Dedifferentiated amniotic fluid mesenchymal stem cell (primary cell): ENCODE data around the gene AKR1A1.
A peak's percentile ranks its signal among the peaks of the same experiment; 100 is the strongest.
"Not testable (repeated sequence)": the region's sequence is repeated elsewhere in the genome, so short reads cannot be mapped to it uniquely, and the experiment has no call there.

Experiments used
- DNase-seq: peaks from one replicate; pipeline ENCODE4 v3.0.0-alpha.2; 2016; ENCODE audit errors: extremely low spot score

AKR1A1 gene

DNA sequence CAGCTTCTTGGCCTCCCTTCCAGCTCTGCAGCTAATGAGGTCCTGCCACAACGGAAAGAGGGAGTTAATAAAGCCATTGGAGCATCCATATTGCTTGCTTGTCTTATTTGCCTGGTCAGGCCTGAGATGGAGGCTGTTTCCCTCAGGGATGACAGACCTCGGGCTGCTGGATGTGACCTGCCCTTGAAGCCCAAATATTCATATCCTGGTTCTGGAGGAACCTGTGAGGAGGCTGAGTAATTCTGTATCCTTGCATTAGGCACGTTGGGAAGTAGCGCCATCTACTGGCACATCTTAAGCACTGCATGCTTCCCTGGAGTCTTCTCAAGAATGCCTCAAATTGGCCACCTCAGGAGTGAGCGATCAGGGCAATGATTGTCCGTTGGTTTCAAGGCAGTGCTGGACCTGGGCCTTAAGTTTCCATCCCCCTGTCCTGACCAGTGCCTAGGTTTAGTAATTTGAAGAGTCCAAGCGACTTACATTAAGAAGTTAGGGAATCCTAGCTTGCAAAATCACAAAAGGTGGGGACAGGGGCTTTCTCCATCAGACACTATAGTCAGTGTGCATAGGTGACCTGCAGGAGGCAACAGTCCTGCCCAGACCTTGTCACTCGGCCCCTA, 19.4 kb downstream of the AKR1A1 start:
- peak; percentile 78 for DNase-seq

DNA sequence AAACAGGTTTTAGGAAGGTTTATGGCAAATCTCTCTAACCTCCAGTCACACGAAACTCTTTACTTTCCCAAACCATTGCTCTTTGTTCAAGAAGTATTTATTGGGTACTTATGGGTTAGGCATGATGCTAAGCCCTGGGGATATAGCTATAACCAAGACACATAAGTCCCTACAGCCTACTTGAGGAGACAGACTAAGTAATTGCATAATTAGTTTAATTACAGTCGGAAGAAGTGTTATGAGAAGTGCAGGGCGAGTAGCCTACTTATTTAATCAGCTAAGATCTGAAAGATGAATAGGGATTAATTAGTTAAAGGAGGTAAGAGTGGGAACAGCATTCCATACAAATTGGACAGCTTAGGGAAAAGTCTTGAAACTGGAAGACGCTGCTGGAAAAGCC, 20.0 kb downstream of the AKR1A1 start:
- DNase-seq = no peak

DNA sequence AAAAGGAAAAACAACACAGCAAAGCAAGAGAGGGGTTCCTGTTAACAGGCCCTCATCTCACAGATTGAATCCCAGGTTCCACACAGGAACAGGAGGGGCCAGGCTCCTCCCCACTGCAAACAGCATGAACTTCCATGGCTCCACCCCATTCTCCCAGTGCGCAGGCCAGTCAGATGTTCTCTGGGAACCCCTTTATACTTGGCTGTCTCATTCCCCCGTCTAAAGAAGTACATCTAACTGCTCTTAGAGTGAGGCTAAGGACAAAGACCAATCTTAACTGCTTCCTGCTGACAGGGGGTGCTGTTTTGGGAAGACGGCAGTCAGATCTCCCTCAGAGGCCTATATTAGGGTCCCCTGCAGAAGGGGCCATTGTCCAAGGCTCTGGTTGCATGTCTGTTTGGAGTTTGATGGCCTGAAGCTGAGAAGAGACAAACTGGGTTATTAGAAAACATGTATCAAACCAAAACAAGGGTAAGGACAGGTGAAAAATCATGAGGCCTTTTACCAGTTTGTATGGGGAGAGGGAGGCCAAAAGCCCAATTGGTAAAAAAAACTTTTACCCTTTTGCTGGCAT, 22.7 kb downstream of the AKR1A1 start:
- DNase-seq = no peak

DNA sequence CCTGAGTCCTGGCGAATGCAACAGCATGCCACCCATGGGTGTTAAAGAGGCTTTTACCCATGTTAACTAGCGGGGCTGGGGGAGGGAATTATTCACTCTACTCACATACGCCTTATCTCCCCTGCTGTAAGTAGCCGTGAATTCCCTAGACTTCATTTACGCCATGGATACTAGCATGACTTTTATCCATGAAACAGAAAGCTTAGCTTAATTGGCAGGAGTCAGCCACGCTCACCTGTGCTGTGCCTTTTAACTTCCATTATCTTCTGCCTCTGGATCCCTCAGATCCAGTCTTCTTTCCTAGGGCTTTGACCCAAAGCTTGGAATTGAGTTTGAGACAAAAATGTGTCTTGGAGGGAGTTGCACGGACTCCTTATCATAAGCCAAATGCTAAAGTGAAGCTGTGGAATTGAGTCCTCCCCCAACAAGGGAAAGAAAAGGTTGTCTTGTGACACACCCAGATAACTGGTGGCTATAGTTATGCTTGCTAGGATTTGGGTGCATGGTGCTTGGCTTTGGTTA, 23.5 kb downstream of the AKR1A1 start:
- DNase-seq = no peak

GRCh38 chr1:45583264-45583665, 32.6 kb downstream of the AKR1A1 start:
- peak; percentile 98 for DNase-seq

DNA sequence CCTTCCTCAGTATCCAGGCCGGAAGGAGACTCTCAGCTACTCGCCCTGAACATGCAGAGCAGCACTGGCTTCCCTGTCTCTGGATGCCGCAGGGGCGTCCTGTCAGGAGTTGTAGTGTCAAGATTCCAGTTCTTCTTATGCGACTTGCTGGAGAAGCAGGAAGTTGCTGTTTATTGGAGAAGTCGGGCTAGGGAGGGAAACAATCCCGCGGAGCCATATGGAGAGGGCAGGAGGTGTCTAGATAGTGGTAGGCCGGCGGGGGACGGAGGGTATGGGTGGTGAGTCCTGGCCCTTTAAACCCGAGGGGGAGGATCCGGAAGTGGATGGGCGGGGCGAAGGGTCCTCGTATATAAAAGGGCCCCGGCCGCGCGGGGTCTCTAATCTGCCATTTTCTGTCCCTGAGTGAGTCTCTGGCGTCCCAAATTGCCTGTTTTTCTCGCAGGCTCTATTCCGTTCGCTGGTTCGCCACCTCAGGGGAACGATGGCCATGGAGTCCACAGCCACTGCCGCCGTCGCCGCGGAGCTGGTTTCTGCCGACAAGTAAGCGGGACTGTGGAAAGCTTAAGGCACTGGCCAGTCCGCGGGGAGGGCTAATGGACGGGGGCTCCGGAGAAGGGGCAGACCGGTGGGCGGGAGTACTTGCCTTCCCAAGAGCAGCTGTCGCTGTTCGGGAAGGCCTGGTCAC, 33.2 kb downstream of the AKR1A1 start, which contains the start of gene NASP:
Gene NASP (plus strand): TSS at position 376 of the 685 bp plus-strand sequence. CDS start 106 bp downstream, at position 482.
- peak; percentile 71 for DNase-seq

GRCh38 chr1:45584351-45585109, 33.9 kb downstream of the AKR1A1 start:
- DNase-seq = peak; percentile 73

DNA sequence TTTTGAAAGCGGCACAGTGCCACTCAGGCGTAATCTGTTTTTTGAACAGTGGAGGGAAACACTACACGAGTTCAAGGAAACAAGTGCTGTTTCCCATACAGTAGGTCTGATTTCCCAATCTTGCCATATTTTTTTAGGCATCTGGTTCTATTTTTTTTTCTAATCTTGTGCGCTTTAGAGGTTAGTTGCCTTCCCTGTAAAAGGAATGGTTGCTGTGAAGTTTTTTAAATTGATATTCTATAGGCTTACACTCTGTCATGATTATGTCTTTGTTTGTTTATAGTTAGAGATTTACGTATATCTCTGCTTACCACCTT, 34.4 kb downstream of the AKR1A1 start:
- peak; percentile 55 for DNase-seq

GRCh38 chr1:45585496-45586075, 35.0 kb downstream of the AKR1A1 start:
- no peak for DNase-seq

- no peak for DNase-seq
These were observed 36.1 kb downstream of the AKR1A1 start for GRCh38 chr1:45586769-45587168.

GRCh38 chr1:45589861-45590260, 39.2 kb downstream of the AKR1A1 start:
- no peak for DNase-seq

DNA sequence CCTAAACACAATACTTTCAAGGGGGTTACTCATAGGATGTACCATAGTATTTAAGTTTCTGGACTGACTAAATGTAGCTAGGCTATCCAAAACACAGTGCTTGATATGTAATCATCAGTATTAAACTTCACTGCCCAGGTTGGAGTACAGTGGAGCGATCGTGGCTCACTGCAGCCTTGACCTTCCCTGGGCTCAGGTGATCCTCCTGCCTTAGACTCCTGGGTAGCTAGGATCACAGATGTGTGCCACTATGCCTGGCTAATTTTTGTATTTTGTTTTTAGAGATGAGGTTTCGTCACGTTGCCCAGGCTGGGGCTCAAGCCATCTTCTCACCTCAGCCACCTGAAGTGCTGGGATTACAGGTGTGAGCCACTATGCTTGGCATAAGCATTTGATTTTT, 43.8 kb downstream of the AKR1A1 start:
- DNase-seq = no peak

DNA sequence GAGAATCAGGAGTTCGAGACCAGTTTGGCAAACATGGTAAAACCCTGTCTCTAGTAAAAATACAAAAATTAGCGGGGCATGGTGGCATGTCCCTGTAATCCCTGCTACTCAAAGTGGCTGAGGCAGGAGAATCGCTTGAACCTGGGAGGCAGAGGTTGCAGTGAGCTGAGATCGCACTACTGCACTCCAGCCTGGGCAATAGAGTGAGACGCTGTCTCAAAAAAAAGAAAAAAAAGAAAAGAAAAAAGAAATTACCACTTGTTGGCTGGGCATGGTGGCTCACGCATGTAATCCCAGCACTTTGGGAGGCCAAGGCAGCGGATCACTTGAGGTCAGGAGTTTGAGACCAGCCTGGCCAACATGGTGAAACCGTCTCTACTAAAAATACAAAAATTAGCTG, 46.1 kb downstream of the AKR1A1 start:
- not testable (repeated sequence) for DNase-seq

GRCh38 chr1:45604239-45604638, 53.6 kb downstream of the AKR1A1 start:
- no peak for DNase-seq

DNA sequence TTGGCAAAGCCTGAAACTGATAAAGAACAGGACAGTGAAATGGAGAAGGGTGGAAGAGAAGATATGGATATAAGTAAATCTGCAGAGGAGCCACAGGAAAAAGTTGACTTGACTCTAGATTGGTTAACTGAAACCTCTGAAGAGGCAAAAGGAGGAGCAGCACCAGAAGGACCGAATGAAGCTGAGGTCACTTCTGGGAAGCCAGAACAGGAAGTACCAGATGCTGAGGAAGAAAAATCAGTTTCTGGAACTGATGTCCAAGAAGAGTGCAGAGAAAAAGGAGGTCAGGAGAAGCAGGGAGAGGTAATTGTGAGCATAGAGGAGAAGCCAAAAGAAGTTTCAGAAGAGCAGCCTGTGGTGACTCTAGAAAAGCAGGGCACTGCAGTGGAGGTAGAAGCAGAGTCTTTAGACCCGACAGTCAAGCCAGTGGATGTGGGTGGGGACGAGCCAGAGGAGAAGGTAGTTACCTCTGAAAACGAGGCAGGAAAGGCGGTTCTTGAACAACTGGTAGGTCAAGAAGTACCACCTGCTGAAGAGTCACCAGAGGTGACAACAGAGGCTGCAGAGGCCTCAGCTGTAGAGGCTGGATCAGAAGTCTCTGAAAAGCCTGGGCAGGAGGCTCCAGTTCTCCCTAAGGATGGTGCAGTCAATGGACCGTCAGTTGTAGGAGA, 56.9 kb downstream of the AKR1A1 start:
- no peak for DNase-seq

GRCh38 chr1:45608175-45609156, 57.8 kb downstream of the AKR1A1 start:
- DNase-seq = no peak

- DNase-seq = no peak
These were observed 60.1 kb downstream of the AKR1A1 start for GRCh38 chr1:45610589-45611226.

- DNase-seq = no peak
These were observed 62.4 kb downstream of the AKR1A1 start for GRCh38 chr1:45612941-45613579.

DNA sequence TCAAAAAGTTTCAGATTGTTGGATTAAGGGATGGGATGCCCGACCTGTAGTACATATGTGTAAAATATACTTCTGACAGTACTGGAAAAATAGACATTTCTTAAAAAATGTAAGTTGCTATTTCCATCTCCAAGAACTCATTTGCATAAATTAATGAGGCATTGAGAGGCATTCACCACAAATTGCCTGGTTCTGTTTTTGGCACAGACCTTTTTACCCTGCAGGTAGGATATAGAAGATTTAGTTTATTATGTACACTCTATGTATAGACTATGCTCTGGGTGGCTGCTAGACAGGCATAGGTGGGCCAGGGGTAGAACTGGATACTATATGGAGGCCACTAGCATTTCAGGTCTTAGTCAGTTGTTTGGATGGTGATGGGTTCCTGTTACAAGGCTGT, 65.3 kb downstream of the AKR1A1 start:
- no peak for DNase-seq
